Measurements from ENCODE around the gene LHFPL6.

- no peak for TF ChIP-seq CTCF (conservative IDR thresholded peaks at IDR 0.05 in 1 of 2, IDR thresholded peaks at IDR 0.05 in 1 of 2; ENCODE audit: extremely low read depth in 1 of 2, insufficient read depth in 1 of 2, low read depth in 1 of 2, low read length in 2 of 2)
- no peak for TF ChIP-seq EZH2 (IDR thresholded peaks at IDR 0.05; ENCODE audit: borderline replicate concordance, low read length)
Observed at GRCh38 chr13:39422845-39423565, 180.0 kb downstream of the LHFPL6 start.

Measured in mammary epithelial cell (primary cell).